ENCODE measurements around the gene PCDHB11.

DNA sequence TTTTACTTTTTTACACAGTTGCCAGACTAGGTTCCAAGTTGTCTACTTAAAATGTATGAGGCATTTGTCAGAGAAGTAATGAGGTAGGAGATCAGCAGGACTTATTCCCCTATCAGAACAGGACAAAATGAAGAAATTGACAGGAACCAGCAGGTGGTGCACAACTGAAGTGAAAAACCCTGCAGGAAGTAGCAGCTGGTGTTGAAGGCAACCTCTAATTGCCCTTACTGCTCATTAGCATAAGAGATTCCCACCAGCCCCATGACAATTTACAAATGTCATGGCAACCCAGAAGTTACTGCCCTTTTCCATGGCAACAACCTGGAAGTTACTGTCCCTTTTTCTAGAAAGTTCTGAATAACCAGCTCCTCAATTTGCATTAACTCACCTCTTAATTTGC lies 51.1 kb downstream of the PCDHB11 start:
- TF ChIP-seq, protein P1, sequence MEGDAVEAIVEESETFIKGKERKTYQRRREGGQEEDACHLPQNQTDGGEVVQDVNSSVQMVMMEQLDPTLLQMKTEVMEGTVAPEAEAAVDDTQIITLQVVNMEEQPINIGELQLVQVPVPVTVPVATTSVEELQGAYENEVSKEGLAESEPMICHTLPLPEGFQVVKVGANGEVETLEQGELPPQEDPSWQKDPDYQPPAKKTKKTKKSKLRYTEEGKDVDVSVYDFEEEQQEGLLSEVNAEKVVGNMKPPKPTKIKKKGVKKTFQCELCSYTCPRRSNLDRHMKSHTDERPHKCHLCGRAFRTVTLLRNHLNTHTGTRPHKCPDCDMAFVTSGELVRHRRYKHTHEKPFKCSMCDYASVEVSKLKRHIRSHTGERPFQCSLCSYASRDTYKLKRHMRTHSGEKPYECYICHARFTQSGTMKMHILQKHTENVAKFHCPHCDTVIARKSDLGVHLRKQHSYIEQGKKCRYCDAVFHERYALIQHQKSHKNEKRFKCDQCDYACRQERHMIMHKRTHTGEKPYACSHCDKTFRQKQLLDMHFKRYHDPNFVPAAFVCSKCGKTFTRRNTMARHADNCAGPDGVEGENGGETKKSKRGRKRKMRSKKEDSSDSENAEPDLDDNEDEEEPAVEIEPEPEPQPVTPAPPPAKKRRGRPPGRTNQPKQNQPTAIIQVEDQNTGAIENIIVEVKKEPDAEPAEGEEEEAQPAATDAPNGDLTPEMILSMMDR (IDR thresholded peaks at IDR 0.05): no peak
- TF ChIP-seq POLR2A (IDR thresholded peaks at IDR 0.05): no peak
